HepG2 (cell line): ENCODE data around the gene HCFC1R1. TPM values are rescaled to one million over a fixed set of nuclear protein-coding genes. Genes with fewer than 3 reads are reported as not detected.

Experiments used
- AKAP8 ChIP-seq: sonication (generic); formaldehyde crosslinking; IDR thresholded peaks from 2 replicates; pipeline ENCODE4 v1.5.1; 2020; ENCODE audit warnings: mild to moderate bottlenecking, missing genetic modification reagents
- ARHGAP35 ChIP-seq: sonication (generic); formaldehyde crosslinking; IDR thresholded peaks from 2 replicates; pipeline ENCODE4 v1.9.0; 2022; ENCODE audit warnings: mild to moderate bottlenecking, inconsistent platforms, moderate library complexity, missing genetic modification reagents, borderline replicate concordance
- DRAP1 ChIP-seq: IDR thresholded peaks from 2 replicates; pipeline ENCODE4 v1.6.1; 2016; ENCODE audit warnings: missing genetic modification reagents, missing compliant biosample characterization
- ELK4 ChIP-seq: sonication (generic); formaldehyde crosslinking; IDR thresholded peaks from 2 replicates; pipeline ENCODE4 v1.9.0; 2021; ENCODE audit warnings: missing genetic modification reagents, borderline replicate concordance
- PHF21A ChIP-seq: sonication (generic); formaldehyde crosslinking; IDR thresholded peaks from 2 replicates; pipeline ENCODE4 v1.5.0; 2020; ENCODE audit warnings: mild to moderate bottlenecking, missing genetic modification reagents
- PHF8 ChIP-seq: sonication (generic); formaldehyde crosslinking; IDR thresholded peaks from 2 replicates; pipeline ENCODE4 v1.5.0; 2020; ENCODE audit warnings: missing genetic modification reagents
- POLR2AphosphoS2 ChIP-seq: IDR thresholded peaks from 2 replicates; pipeline ENCODE4 v1.6.1; 2011; ENCODE audit warnings: low read depth, low read length, improper control_type of control experiment
- RBFOX2 ChIP-seq: fragments of 200-400 bp; formaldehyde crosslinking; IDR thresholded peaks from 2 replicates; pipeline ENCODE4 v1.6.1; 2017; ENCODE audit warnings: low read depth, mild to moderate bottlenecking, low read length
- RNF219 ChIP-seq: sonication (generic); formaldehyde crosslinking; IDR thresholded peaks from 2 replicates; pipeline ENCODE4 v1.5.0; 2020; ENCODE audit warnings: mild to moderate bottlenecking, missing genetic modification reagents
- SKI ChIP-seq: fragments of 450-650 bp; IDR thresholded peaks from one replicate; pipeline ENCODE4 v1.6.1; 2018; ENCODE audit warnings: mild to moderate bottlenecking; ENCODE audit not compliant: partially characterized antibody
- SNRNP70 ChIP-seq: fragments of 200-400 bp; formaldehyde crosslinking; IDR thresholded peaks from 2 replicates; pipeline ENCODE4 v1.6.1; 2017; ENCODE audit warnings: mild to moderate bottlenecking, low read depth, low read length, moderate library complexity
- TCF12 ChIP-seq, 2 experiments: fragments of 450-650 bp in 1 of 2; sonication (generic) in 1 of 2; formaldehyde crosslinking in 1 of 2; IDR thresholded peaks; 2 replicates each; pipeline versions ENCODE4 v1.6.1 to v1.8.0; 2017 to 2022; ENCODE audit warnings: antibody characterized with exemption in 1 of 2, mild to moderate bottlenecking in 1 of 2, missing genetic modification reagents in 1 of 2, moderate library complexity in 1 of 2
- ZFX ChIP-seq: sonication (generic); formaldehyde crosslinking; IDR thresholded peaks from 2 replicates; pipeline ENCODE4 v1.4.0; 2020; ENCODE audit warnings: mild to moderate bottlenecking, low read depth, missing genetic modification reagents, moderate library complexity
- ZNF274 ChIP-seq: sonication (generic); formaldehyde crosslinking; IDR thresholded peaks from 2 replicates; pipeline ENCODE4 v1.5.1; 2020; ENCODE audit warnings: mild to moderate bottlenecking, missing genetic modification reagents
- ZNF382 ChIP-seq: sonication (generic); formaldehyde crosslinking; IDR thresholded peaks from 2 replicates; pipeline ENCODE4 v1.5.0; 2020; ENCODE audit warnings: missing genetic modification reagents, mild to moderate bottlenecking, borderline replicate concordance
- ZNF430 ChIP-seq: sonication (generic); formaldehyde crosslinking; IDR thresholded peaks from 2 replicates; pipeline ENCODE4 v1.9.0; 2021; ENCODE audit warnings: mild to moderate bottlenecking, missing genetic modification reagents
- ZNF546 ChIP-seq: sonication (generic); formaldehyde crosslinking; conservative IDR thresholded peaks from 2 replicates; pipeline ENCODE4 v1.8.1; 2023; ENCODE audit warnings: mild to moderate bottlenecking, missing genetic modification reagents
- ZNF567 ChIP-seq: sonication (generic); formaldehyde crosslinking; IDR thresholded peaks from 2 replicates; pipeline ENCODE4 v1.8.1; 2023; ENCODE audit warnings: mild to moderate bottlenecking, missing genetic modification reagents, borderline replicate concordance
- ZNF607 ChIP-seq: sonication (generic); formaldehyde crosslinking; IDR thresholded peaks from 2 replicates; pipeline ENCODE4 v1.5.1; 2020; ENCODE audit warnings: missing genetic modification reagents, mild to moderate bottlenecking, borderline replicate concordance
- ZNF687 ChIP-seq: sonication (generic); formaldehyde crosslinking; IDR thresholded peaks from 2 replicates; pipeline ENCODE4 v1.5.1; 2020; ENCODE audit warnings: mild to moderate bottlenecking, missing genetic modification reagents, moderate library complexity
- ZNF766 ChIP-seq: sonication (generic); formaldehyde crosslinking; IDR thresholded peaks from 2 replicates; pipeline ENCODE4 v1.5.0; 2020; ENCODE audit warnings: missing genetic modification reagents, borderline replicate concordance
- ZNF777 ChIP-seq: sonication (generic); formaldehyde crosslinking; IDR thresholded peaks from 2 replicates; pipeline ENCODE4 v1.4.0; 2020; ENCODE audit warnings: missing genetic modification reagents
- ZNF781 ChIP-seq: sonication (generic); formaldehyde crosslinking; IDR thresholded peaks from 2 replicates; pipeline ENCODE4 v1.5.1; 2020; ENCODE audit warnings: borderline replicate concordance, mild to moderate bottlenecking, missing genetic modification reagents; ENCODE audit errors: not compliant biosample characterization
- polyA plus RNA-seq, 8 experiments: library from polyadenylated mRNA; depleted of rRNA in 3 of 8; stranded (reverse) in 7 of 8; unstranded in 1 of 8; fragments of >200 nt; fragmentation: Illumina TruSeq in 4 of 8; extraction: Trizol in 4 of 8; gene quantifications; 2 replicates each; pipeline versions ENCODE4 v1.2.1 to v1.2.3, GENCODE V29; 2011 to 2016; ENCODE audit warnings: low read depth in 4 of 8, missing spikeins in 1 of 8, mixed read lengths in 1 of 8; ENCODE audit not compliant: insufficient read depth in 1 of 8
- total RNA-seq, 5 experiments: library from RNA; depleted of rRNA; stranded (reverse); fragments of >200 nt; fragmentation: Illumina TruSeq; extraction: Trizol; gene quantifications; 2 replicates each; pipeline ENCODE4 v1.2.3, GENCODE V29; 2016; ENCODE audit warnings: low read depth in 1 of 5

The HCFC1R1 gene
- total and polyA plus RNA-seq, 2 of the 13 experiments (the other 11 are each of a cell fraction or from before 2014, with no cell fraction given) = 13.8 to 16.1 TPM

GRCh38 chr16:3066440-3066748, 42.7 kb upstream of the HCFC1R1 start (continued):
- TF ChIP-seq TCF12 (IDR thresholded peaks at IDR 0.05) (no peak), TCF12 (CRISPR knock-in tag; IDR thresholded peaks at IDR 0.05) (no peak), SKI (no peak), SNRNP70 (no peak), AKAP8 (no peak), ZNF766 (CRISPR knock-in tag) (no peak), ARHGAP35 (no peak), RBFOX2 (peak; percentile 36; the same call in 1 of the 2 replicates), ZNF546 (CRISPR knock-in tag) (no peak), ZNF274 (CRISPR knock-in tag) (peak; percentile 22; the same call in 1 of the 2 replicates), ZNF607 (CRISPR knock-in tag) (0 out of 2 replicates have a peak, but pooled peaks have one; percentile 37), POLR2AphosphoS2 (no peak), PHF8 (0 out of 2 replicates have a peak, but pooled peaks have one; percentile 2), ZNF382 (CRISPR knock-in tag) (no peak), ZNF777 (no peak; the same call in 1 of the 2 replicates), ZNF430 (CRISPR knock-in tag) (peak; percentile 69; the same call in 1 of the 2 replicates), ELK4 (CRISPR knock-in tag) (no peak), ZNF687 (peak; percentile 62), PHF21A (CRISPR knock-in tag) (no peak), DRAP1 (CRISPR knock-in tag) (no peak), RNF219 (no peak), ZFX (peak; percentile 3; the same call in 1 of the 2 replicates), ZNF567 (CRISPR knock-in tag) (no peak), ZNF781 (CRISPR knock-in tag) (no peak)
